Measurements from ENCODE around the gene SINHCAF.

DNA sequence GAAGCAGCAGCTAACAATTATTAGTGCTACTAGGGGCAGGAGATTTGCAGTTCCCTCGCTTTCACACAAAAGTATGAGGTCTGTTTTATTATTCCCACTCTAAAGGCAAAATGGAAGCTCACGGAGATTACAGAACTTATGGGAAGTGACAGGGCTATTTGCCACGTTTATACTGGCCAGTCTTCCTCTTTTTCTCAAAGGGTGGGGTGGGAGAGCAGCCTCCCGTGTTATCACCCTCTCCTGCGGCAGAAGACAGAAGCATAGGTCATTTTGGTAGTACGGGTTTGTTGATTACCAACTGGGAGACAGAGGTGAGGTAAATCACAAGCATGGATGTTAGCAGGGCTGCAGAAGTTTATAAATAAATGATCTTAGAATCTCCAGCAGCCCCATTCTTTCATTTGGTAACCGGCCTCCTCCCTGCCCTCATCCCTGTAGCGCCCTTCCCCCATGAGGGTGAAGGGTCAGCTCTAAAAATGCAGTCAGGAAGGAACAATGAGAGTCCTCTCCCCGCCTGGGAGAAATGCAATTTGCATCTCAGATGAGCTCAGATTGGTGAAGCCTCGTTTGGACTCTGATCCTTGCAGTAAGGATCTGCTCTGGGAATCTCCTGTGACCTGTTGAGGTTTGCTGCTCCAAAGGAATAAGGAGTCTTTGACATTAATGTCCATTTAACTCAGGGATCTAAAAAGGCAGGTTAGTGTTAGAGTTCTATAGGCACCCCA is 44.7 kb upstream of the SINHCAF start:
- TF ChIP-seq GATA2 (IDR thresholded peaks at IDR 0.05; ENCODE audit: low read depth, low read length) (no peak), GATA3 (IDR thresholded peaks at IDR 0.05; ENCODE audit: low read depth, low read length) (no peak)

All from SH-SY5Y (cell line).